DMS114 treated with DMSO at 0.1 percent for 48 hours (cell line): ENCODE measurements around the gene BAK1.

ENCODE experiments used
- DNase-seq: peaks from one replicate; lab custom pipeline; 2025; ENCODE audit not compliant: unreplicated experiment; lab: John Stamatoyannopoulos, UW

The BAK1 gene

DNA sequence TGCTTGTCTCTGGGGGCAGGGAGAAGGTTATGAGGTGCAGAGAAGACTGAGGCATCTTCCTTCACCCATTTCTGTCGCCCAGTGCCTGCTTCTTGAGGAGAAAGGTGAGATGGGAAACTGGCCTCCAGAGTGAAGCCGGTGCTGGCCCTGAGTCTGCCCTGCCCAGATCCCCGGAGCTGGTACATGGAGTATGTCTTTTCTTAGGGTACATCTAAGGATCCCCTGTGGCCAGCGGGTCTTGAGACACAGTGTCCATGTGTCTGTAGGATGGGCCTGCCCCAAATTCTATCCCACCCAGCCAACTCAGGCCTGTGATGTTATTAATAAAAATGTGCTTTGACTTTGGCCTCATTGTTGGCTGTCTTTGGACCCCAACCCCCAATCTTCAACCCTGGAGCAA is 8.8 kb upstream of the BAK1 start:
- DNase-seq = no peak

DNA sequence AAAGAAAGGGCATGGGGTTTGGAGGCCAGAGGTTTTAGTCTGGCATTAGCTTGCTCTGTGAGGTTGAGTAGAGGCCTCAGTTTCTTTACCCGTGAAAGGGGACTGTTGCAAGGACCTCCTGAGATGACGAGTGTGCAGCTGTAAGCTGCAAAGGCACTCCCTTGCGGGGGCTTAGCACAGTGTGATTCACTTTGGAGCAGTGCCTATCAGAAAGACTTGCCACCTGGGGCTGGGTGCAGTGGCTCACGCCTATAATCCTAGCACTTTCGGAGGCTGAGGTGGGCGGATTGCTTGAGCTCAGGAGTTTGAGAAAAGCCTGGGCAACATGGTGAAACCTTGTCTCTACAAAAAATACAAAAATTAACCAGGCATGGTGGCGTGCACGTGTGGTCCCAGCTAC is 7.5 kb upstream of the BAK1 start:
- no peak for DNase-seq

DNA sequence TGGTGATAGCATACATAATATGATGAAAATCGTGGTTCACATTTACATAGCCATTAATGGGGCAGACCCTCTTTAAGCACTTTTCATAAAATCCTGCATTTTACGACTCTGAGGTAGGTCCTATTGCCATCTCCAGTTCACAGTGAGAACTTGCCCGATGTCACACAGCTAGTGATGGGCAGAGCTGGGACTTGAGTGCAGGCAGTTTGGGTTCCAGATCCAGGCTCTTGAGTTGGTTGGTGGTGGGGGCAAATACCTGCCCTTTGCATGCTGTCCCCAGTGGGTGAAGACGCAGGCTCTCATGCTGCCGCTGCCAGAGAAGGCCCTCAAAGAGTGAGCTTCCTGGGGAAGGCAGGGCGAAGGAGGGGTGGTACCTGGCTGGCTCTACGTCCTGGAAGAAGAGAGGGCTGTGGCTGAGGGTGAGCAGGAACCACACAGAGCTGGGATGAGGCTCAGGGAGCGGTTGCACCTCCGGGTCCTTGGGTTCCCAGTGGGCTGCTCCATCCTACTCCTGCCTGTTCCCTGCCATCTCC is 6.1 kb upstream of the BAK1 start:
- DNase-seq = no peak

DNA sequence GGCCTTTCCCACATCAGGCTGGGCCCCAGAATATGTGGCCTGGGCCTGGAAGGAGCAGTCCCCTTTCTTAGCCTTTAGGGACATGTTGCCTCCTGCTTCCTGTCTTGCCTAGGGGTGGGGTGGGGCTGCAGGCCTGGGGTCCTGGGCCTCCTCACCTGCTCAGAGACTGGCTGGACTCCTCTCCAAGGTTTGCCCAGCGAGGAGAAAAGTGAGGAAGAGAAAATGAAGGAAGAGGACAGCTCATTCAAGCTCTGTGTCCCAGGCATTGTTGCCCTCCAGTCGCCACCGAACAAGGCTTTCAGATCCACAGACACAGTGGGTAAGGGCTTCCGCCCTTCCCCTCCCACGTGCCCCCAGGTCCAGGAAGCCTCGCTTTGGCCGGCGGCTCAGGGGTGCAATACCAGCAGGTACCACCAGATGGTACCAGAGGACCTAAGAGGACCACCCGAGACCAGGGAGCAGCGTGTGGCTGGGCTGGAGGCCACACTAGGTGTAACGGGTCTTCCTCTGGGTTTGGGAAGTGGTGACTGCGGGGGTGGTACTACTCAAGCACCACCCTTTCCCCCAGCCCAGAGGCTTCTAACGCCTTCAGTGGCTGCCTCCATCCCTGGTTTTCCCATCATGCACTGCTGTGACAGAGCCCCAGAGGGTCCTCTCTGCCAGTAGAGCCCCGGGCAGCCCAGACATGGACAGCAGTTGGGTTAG is 5.5 kb upstream of the BAK1 start:
- peak; percentile 51 for DNase-seq

DNA sequence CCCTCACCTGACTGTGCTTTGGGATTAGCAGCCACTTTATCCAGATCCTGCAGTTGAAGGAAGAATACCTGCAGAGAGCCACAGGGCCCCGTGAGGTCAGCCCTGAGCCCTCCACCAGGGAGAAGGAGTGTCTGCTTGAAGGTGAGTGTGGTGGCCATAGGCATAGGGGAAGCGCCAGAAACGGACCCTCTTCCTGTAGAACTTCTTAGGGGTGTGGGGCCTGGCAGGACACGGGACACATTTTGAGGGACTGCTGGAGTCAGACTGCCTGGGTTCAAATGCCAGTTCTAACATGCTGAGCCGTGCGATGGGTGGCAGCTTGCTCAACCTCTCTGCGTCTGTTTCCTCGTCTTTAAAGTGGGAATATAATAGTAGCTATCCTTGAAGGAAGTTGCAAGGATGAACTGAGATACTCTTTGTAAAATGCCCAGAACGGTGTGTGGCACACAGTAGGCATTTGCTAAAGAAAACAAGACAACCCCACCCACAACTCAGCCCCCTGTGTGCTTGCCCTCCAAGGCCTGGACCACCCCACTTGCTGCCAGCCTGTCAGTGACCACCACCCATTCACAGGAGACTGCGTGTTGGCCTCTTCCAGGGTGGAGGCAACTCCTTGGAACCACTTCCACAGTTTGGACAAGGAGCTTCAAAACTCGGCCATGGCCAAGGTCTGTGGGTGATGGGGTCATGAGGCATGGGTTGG is 4.8 kb upstream of the BAK1 start:
- no peak for DNase-seq

DNA sequence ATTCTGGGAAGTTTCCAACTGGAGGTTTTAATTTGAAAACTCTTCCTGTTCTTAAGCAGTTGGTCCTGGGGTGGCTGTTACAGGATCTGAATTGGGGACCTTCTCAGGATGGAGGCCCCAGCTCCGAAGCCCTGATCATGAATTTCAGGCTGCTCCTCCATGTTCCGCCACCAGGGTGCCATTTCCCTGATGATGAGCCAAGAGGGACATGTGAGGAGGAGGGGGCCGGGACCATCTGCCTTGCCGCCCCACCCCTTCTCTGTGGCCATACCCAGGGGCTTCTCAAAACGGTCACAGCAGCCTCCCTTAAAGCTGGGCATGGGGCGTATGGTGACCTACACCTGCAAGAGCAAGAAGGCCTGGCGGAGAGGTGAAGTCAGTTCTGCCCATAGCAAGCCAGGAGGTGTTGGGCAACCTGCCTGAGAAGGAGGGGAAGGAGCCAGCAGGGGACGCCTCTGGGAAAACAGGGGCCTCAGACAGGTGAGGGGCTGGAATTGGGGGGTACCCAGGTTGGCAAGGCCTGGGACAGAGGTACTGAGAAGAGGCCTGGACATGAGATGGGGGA is 3.6 kb upstream of the BAK1 start:
- peak; percentile 27 for DNase-seq

DNA sequence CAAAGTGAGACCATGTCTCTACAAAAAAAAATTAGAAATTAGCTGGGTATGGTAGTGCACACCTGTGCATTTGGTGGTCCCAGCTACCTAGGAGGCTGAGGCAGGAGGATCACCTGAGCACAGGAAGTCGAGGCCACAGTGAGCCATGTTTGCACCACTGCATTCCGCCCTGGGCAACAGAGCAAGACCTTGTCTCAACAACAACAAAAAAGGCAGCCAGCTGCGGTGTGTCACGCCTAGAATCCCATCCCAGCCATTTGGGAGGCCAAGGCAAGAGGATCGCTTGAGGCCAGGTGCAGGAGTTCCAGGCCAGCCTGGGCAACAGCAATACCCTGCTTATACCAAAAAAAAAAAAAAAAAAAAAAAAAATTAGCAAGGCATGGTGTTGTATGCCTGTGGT is 1.1 kb upstream of the BAK1 start:
- no peak for DNase-seq

DNA sequence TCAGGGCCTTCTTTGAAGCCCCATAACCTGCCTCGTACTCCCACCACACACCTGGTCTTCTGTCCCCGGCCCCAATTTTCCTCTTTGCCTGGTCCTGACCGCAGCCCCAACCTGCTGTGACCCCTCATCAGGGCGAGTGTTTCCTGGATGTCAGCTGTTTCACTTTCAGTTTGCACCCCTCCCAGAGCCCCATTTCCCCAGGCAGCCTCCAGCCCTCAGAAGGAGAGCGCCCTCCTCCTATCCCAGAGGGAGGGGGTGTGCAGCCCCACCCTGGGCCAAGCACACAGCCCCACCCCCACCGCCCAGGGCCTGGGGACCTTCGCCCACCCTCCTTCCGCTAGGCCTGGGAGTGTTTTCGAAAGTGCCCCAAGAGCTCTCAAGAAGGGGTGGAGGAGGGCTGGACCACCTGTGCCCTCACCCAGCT is 1.5 kb downstream of the BAK1 start:
- no peak for DNase-seq

DNA sequence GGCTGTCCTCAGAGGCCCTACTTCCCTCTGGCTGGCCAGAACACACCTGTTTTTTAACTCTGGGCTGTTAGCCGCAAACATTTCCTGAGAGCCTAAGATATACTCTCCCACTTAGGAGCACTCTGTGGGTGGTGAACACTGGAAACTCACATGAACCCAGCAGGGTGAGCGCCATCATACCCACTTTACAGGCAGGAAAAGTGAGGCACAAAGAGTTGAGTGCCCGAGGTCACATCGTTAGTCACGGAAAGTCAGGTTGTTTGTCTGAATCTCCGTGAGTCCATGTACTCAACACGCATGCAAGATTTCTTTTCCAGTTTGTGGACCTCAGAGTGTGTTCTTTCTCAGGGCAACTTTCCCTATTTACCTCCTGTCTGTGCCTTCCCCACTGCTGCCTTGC is 1.9 kb downstream of the BAK1 start:
- no peak for DNase-seq

DNA sequence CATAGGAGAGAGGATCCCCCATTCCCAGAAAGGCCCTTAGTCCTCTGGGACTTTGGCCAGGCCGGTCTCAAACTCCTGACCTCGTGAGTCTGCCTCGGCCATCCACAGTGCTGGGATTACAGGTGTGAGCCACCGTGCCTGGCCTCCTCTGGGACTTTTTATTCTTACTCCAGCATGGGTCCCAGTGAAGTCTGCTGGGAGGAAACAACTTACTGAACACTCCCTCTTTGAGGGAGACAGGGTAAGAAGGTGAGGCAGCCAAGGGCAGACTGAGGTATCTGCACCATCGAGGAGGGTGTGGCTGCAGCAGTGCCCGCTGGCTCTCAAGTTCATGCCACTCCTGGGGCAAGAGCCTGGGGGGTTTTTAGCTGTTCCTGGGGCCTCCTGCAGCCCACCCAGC is 2.4 kb downstream of the BAK1 start:
- DNase-seq = no peak

DNA sequence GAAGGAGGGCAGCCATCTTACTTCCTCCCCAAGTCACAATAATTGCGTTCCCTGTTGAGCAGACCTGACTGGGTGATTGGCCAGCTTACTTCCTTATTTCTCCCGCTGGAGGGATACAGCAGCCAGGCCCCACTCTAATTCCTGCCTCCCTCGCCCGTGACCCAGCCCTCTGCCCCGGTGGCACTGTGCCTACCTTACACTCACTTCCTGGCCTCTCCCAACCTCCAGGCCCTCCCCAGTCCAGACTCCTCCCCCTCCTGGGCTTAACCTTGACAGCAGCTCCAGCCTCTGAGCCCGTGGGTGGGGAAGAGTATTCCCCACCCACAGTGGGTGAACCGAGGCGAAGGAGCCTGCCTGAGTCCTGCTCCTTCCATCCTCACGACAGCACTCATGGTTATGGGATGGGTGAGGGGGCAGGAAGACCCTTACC is 3.0 kb downstream of the BAK1 start:
- no peak for DNase-seq

DNA sequence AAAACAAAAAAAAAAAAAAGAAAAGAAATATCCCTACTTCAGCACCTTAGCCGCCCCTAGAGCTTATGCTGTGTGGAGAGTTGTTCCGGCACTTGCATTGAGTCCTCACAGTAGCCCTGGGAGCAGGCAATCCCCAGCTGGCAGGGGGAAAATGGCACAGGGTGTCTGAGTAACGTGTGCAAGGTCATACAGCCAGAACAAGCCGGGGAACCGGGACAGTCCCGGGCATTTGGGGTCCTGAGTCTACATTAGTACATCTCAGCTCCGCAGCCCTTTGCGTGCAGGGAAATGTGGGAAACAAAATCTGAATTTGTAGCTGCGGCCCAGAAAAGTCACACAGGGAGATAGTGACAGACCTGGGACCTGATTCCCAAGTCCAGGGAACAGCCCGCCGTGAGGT is 3.4 kb downstream of the BAK1 start:
- no peak for DNase-seq

DNA sequence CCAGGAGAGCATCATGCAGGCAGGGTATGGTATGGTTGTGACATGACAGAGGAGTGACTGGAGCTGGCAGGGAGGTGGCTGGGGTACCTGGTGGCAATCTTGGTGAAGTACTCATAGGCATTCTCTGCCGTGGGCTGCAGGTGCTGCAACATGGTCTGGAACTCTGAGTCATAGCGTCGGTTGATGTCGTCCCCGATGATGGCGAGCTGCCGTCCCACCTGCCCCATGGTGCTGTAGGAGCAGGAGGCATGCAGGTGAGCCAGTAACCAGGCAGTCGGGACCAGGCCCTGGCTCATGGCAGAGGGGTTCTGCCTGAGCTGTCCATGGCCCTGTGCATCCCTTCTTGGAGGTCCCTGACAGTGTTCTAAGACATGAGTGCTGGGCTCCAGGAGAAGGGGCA is 4.9 kb downstream of the BAK1 start:
- DNase-seq = no peak

DNA sequence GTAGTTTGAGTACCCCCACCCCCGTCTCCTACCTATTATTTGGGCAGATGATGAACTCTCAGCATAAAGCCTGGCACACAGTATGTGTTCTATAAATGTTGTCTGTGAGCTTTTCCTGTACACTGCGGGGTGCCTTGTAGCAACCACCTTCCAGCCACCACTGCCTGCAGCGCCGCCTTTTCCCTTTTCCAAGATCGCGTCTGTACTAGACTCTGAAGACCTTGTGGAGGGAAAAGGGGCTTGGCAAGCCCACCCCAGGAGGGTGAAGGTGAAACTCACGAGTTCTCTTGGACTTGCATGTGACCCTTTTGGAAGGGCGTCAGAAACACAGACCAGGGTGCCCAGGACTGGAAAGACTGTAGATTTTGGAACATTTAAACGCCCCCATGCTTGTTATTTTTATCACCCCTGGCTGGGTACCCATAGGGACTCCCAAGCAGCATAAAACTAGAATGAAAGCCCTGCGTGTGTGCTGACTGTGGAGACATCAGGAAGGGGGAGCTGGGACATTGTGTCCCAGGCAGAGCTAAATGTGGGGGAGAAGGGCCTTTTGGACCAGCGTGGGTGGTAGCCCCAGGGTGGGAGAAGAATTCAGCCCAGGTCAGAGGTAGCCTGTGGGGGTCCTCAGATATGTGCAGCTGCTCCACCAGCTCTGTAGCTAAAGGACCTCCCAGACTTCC is 8.3 kb downstream of the BAK1 start:
- DNase-seq = no peak

DNA sequence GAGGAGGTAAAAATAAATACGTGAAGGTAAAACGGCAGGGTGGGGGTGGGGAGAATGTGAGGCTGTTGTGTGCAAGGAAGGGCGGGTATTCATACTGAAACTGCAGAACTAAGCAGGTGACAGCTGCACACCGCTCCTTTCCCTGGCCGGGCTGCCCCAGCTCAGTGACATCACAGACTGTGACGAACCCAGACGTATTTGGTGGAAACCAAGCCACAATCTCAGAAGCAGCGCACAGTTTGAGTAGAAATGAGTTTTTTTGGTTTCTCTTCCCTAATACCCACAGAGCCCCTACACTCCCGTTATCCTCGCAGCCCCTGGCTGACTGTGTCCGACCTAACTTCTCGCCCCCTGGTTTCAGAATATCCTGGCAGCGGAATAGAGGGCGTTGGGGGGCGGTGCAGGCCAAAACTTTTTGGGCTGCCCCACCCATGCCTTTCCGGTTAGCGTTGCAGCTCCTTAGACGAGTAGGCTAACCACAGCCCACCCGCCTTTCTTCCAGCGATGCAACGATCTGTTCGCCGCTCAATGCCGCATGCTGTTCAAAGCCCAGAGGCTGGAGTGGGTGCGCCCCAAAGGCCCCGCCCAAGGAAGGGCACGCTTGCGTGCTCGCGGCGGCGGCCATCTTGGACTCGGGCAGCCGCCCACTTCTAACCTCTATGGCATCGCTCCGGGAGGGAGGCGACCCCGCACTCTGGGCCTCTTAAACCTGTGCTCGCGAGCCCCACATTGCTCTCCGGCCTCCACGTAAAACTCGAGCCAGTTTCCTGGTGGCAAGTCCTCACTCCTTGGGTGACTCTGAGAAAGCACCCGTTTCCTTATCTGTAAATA is 9.1 kb downstream of the BAK1 start:
- DNase-seq = peak; percentile 86

DNA sequence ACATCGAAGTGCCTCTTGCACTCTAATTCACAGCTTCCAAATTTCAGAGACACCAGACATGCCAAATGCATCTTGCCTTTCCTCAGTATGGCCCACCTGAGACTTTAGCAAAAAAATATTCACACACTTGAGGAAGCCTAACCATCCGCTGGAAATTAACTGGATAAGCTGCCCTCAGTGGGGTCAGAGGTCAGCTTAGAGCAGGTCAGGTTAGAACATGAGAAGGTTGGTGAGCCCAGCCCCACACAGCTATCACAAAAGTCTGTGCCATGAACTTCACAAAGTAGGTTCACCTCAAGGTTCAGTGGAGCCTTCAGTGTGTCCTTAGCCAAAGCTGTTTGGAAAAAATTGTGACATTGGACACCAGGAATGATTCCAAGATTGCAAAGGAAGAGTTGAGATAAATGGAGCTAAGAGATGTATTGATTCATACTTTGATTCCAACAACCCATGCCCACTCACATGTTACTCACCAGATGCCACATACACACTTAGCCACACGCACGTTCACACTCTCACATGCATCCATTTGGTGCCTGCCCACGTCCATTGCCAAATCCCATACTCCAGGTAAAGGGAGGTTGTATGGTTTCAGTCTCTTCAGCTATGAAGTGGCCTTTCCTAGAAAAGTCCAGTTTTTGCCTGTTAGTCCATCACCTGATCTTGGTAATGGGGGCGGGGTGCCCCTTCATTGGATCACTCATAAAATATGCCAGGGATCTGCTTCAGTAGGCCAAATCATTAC is 11.1 kb downstream of the BAK1 start:
- no peak for DNase-seq

DNA sequence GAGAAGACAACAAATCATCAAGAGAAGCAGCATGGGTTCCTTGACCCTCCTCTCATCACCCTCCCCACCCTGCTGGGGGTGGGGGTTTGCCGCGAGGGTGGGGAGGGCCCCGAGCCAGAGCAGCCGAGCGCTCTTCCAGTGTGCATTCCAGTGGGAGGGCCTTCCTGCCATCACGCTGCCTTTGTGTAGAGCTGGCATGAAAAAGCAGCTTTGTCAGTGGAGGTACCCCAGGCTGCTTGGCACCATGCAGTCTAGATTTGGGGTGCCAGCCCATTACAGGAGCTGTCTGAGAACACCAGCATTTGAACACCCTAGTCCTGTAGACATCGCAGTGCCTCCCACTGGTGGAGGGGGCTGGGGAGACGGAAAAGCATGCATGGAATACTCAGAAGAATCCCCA is 12.2 kb downstream of the BAK1 start:
- no peak for DNase-seq

DNA sequence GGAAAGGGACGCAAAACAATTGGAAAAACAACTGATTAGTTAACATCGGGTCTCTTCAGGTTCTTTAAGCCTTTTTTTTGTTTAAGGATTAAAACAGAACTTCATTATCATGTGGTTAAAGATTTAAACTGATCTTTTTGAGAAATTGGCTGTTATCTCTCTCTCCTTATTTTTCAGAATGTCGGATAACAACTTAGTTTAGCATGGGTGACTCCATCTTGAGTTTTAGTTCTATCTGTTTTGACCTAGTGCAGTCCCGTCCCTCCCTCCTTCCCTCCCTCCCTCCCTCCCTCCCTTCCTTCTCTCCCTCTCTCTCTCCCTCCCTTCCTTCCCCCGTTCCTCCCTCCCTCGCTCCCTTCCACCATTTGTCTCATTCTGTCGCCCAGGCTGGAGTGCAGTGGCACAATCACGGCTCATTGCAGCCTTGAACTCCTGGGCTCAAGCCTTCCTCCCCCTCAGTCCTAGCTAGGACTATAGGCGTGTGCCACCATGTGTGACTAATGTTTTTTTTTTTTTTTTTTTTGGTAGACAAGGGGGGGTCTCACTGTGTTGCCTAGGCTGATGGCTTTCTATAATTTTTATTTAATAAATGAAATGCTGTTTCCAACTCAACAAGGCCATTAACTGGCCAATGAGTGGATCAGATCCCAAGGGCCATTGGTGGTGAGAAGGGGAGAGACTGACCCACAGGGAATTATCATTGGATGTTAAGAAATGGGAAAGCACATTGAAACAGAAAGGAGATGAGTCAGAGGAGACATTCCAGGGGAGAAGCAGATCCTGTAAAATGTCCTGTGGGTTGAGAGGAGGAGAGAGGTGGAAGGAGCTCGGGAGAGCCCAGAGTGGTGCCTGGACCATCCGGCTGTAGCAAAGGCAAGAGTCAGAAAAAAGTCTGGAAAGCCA is 13.6 kb downstream of the BAK1 start:
- no peak for DNase-seq

DNA sequence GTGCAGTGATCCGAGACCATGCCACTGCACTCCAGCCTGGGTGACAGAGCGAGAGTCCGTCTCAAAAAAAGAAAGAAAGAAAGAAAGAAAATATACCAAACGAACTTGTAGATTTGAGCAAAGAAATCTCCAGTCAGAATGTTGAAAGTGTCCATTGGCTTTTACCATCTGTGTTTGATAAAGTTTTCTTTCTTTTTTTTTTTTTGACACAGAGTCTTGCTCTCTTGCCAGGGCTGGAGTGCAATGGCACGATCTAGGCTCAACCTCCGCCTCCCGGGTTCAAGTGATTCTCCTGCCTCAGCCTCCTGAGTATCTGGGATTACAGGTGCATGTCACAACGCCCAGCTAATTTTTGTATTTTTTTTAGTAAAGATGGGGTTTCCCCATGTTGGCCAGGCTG is 21.3 kb downstream of the BAK1 start:
- no peak for DNase-seq
